ENCODE data around the gene PARS2.

The PARS2 gene

GRCh38 chr1:54721719-54722118, 42.6 kb downstream of the PARS2 start:
- DNase-seq, result no peak

- peak; percentile 1 for DNase-seq
These were observed 47.9 kb downstream of the PARS2 start for GRCh38 chr1:54716299-54717047.

- peak; percentile 30 for DNase-seq
These were observed 48.6 kb downstream of the PARS2 start, which contains the start of gene TTC4 for GRCh38 chr1:54715493-54716298. Gene TTC4, plus strand, starts transcription at chr1:54715861. Its CDS starts 48 bp downstream, at chr1:54715909.

- no peak for DNase-seq
These were observed 49.3 kb downstream of the PARS2 start for GRCh38 chr1:54714881-54715492.

- no peak for DNase-seq
These were observed 52.8 kb downstream of the PARS2 start for GRCh38 chr1:54711536-54711935.

GRCh38 chr1:54710841-54711240, 53.5 kb downstream of the PARS2 start:
- no peak for DNase-seq

GRCh38 chr1:54710434-54710833, 53.9 kb downstream of the PARS2 start:
- no peak for DNase-seq

GRCh38 chr1:54709547-54710292, 54.6 kb downstream of the PARS2 start:
- DNase-seq, result no peak

- DNase-seq, result no peak
These were observed 55.9 kb downstream of the PARS2 start for GRCh38 chr1:54708385-54708784.
